Hepatocyte (in vitro differentiated cells): Measurements from ENCODE around the gene EGR1.

ENCODE experiments used
- EZH2 ChIP-seq: fragments of 200-600 bp; sonication (generic); IDR thresholded peaks from 2 replicates; pipeline ENCODE4 v1.6.1; 2016; ENCODE audit warnings: antibody characterized with exemption, mild to moderate bottlenecking, borderline replicate concordance
- TF ChIP-seq, protein P1 (sequence below): fragments of 200-600 bp; sonication (generic); IDR thresholded peaks from 2 replicates; pipeline ENCODE4 v1.5.1; 2016; ENCODE audit warnings: antibody characterized with exemption, mild to moderate bottlenecking; ENCODE audit not compliant: poor library complexity

DNA sequence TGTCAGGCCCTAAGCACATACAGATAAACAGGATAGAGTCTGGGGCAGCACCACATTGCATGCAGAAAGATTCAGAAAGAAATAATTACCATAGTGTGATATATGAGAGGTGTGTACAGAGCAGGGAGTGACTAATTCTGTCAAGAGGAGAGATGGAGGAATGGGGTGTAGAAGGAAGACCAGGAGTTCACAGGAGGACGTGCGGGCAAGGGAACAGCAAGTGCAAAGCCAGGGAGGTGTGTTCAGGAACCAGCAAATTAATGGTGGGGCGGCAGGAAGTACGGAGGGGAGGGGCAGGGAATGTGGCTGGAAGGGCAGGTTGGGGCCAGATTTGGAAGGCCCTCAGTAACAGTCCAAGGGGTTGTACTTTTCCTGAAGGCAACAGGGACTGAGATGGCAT, 17.4 kb downstream of the EGR1 start:
- TF ChIP-seq, protein P1, sequence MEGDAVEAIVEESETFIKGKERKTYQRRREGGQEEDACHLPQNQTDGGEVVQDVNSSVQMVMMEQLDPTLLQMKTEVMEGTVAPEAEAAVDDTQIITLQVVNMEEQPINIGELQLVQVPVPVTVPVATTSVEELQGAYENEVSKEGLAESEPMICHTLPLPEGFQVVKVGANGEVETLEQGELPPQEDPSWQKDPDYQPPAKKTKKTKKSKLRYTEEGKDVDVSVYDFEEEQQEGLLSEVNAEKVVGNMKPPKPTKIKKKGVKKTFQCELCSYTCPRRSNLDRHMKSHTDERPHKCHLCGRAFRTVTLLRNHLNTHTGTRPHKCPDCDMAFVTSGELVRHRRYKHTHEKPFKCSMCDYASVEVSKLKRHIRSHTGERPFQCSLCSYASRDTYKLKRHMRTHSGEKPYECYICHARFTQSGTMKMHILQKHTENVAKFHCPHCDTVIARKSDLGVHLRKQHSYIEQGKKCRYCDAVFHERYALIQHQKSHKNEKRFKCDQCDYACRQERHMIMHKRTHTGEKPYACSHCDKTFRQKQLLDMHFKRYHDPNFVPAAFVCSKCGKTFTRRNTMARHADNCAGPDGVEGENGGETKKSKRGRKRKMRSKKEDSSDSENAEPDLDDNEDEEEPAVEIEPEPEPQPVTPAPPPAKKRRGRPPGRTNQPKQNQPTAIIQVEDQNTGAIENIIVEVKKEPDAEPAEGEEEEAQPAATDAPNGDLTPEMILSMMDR, result no peak
- no peak for TF ChIP-seq EZH2
